ENCODE data around the gene KIAA0825. TPM values are rescaled to one million over a fixed set of nuclear protein-coding genes. Genes with fewer than 3 reads are reported as not detected.

KIAA0825 gene
- total RNA-seq, 4 donors from 2014 or later, result 4.8 to 11.8 (median 7.2) TPM

- H3K27ac ChIP-seq, result no peak overlapping the region
- no peak overlapping the region for H3K4me3 ChIP-seq
- no peaks in the 10 kb centered on the region for H3K4me1 ChIP-seq
- no peak for TF ChIP-seq CTCF (IDR thresholded peaks at IDR 0.05)
- TF ChIP-seq POLR2A (IDR thresholded peaks at IDR 0.05), result no peak
- TF ChIP-seq EP300 (IDR thresholded peaks at IDR 0.05), result no peak
- H3K27me3 ChIP-seq, result no peaks in the 10 kb centered on the region
- H3K36me3 ChIP-seq, result no peaks in the 10 kb centered on the region
- 92 to 95% methylated on average over 1 of the region's 1 CpG for WGBS, 2 donors
- DNase-seq (ENCODE audit: low spot score in 2 of 2), result no peak
- H3K9me3 ChIP-seq, result peaks cover 0 to 31% (median 6%) of the 10 kb centered on the region in 4 donors
Observed at GRCh38 chr5:94329115-94329514, 289.3 kb downstream of the KIAA0825 start.

GRCh38 chr5:94326586-94326985 is 291.8 kb downstream of the KIAA0825 start:
- DNase-seq (ENCODE audit: low spot score in 2 of 2), result no peak
- Histone ChIP-seq H3K4me1 (no peaks in the 10 kb centered on the region), H3K36me3 (no peaks in the 10 kb centered on the region), H3K27ac (no peak overlapping the region), H3K27me3 (no peaks in the 10 kb centered on the region), H3K9me3 (peaks cover 0 to 26% (median 6%) of the 10 kb centered on the region in 4 donors), H3K4me3 (no peak overlapping the region)
- WGBS, 2 donors, result 93 to 94% methylated on average over 5 of the region's 5 CpGs
- no peak for TF ChIP-seq POLR2A (IDR thresholded peaks at IDR 0.05)
- TF ChIP-seq CTCF (IDR thresholded peaks at IDR 0.05), result no peak
- TF ChIP-seq EP300 (IDR thresholded peaks at IDR 0.05), result no peak

DNA sequence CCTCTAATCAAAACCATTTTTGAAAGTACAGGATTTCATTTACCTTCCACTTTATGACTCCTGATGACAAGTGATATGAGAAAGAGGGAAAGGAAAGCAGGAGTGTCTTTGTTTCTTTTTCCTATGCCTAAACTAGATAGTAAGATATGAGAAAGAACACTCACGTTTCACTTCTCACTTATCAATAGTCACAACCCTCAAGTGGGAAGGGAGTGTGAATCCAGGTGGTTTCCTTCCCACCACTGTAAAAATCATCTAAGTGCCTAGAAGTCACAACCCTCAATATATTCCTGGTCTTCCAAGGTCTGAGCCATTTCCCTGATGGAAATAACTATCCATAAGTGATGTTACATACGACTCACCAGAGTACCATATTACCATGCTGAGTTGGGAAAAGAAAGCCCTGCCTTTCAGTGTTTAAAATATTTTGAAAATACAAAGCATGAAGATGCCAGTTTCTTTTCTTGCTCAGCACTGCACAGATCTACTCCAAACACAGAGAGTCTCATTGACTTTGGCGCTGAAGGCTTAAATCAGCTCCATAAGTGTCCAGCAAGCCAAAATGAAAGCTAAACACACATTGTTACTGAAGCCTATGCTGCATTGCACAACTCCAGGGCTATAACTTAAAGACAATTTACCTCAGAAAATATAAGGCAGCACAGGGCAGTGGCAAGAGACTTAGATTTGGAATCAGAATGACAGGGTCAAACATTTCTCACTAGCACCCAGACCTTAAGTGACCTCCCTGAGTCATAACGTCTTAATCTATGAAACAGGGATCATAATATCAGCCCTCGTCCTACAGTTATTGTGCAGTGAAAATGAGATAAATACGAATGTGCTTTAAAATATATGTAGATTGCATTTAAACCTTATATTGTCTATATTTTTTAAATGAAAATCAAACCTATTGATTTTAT is 301.2 kb downstream of the KIAA0825 start:
- H3K9me3 ChIP-seq, result no peaks in the 10 kb centered on the region
- H3K4me3 ChIP-seq, result no peak overlapping the region
- no peak for TF ChIP-seq CTCF (IDR thresholded peaks at IDR 0.05)
- TF ChIP-seq EP300 (IDR thresholded peaks at IDR 0.05), result no peak
- no peak for TF ChIP-seq POLR2A (IDR thresholded peaks at IDR 0.05)
- 41 to 53% methylated on average over 6 of the region's 6 CpGs for WGBS, 2 donors
- no peak for DNase-seq (ENCODE audit: low spot score in 2 of 2)
- H3K36me3 ChIP-seq, result no peaks in the 10 kb centered on the region
- no peaks in the 10 kb centered on the region for H3K27me3 ChIP-seq
- peaks cover 0 to 4% (median 0%) of the 10 kb centered on the region in 4 donors for H3K4me1 ChIP-seq
- H3K27ac ChIP-seq, result no peak overlapping the region

DNA sequence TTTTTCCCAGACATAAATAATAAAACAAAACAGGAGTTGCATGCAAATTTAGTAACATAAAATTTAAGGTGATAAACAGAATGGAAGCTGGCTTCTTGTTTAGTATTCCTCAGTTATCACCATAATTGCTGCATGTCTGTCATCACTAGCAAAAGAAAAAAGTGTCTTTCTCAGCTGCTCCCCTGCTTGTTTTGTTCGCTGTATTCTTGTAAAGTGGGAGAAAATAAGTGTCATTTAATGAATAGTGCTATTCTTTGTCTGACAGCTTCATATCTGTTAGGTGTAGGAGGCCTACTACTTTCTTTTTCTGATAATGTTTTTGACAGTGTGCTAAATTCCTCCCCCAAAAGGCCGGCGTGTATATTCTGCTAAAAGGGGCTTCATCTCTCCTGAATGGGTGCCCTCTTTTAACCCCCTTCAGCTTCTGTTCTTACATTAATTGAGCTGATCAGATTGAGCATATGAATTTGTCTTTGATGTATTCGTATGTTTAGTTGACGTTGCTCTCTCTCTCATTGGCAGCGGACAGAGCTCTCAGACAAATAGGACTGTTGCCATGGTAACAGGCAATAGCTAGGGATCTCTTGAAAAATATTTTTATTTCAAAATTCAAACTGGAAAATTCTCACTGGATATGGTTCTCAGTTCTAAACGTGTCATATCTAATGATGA is 303.8 kb downstream of the KIAA0825 start:
- no peak overlapping the region for H3K27ac ChIP-seq
- DNase-seq (ENCODE audit: low spot score in 2 of 2), result no peak
- 48 to 53% methylated on average over 7 of the region's 7 CpGs for WGBS, 2 donors
- no peaks in the 10 kb centered on the region for H3K9me3 ChIP-seq
- TF ChIP-seq EP300 (IDR thresholded peaks at IDR 0.05) (no peak), CTCF (IDR thresholded peaks at IDR 0.05) (no peak), POLR2A (IDR thresholded peaks at IDR 0.05) (no peak)
- H3K27me3 ChIP-seq, result no peaks in the 10 kb centered on the region
- peak overlapping the region in 1 of 4 donors; percentile 8 for H3K4me3 ChIP-seq
- H3K4me1 ChIP-seq, result peaks cover 0 to 4% (median 0%) of the 10 kb centered on the region in 4 donors
- H3K36me3 ChIP-seq, result no peaks in the 10 kb centered on the region

DNA sequence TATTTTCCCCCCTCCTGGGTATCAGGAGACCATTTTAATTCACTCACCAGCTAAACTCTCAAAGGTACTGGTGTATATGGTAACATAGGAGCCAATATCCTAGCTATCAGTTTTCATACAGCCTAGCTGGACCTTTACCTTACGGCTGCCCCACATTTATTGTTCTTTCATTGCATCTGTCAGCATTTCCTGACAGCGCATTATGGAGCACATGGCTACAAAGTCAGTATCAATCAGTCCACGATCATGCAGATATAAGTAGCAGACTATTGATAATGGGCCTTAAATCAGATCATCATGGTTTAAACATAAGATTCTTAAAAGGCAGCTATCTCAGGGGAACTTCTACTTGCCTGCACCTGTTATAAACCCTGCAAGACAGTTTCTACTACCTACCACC is 304.7 kb downstream of the KIAA0825 start:
- H3K27ac ChIP-seq, result no peak overlapping the region
- WGBS, 2 donors, result 95 to 99% methylated on average over 3 of the region's 3 CpGs
- peaks cover 0 to 4% (median 0%) of the 10 kb centered on the region in 4 donors for H3K4me1 ChIP-seq
- H3K9me3 ChIP-seq, result no peaks in the 10 kb centered on the region
- DNase-seq (ENCODE audit: low spot score in 2 of 2), result no peak
- H3K36me3 ChIP-seq, result no peaks in the 10 kb centered on the region
- no peaks in the 10 kb centered on the region for H3K27me3 ChIP-seq
- H3K4me3 ChIP-seq, result no peak overlapping the region
- TF ChIP-seq EP300 (IDR thresholded peaks at IDR 0.05), result no peak
- no peak for TF ChIP-seq POLR2A (IDR thresholded peaks at IDR 0.05)
- no peak for TF ChIP-seq CTCF (IDR thresholded peaks at IDR 0.05)

Data from tibial nerve (tissue), 4 donors.